ENCODE measurements around the gene OMG.
"Not testable (repeated sequence)": the region's sequence is repeated elsewhere in the genome, so short reads cannot be mapped to it uniquely, and the experiment has no call there.

OMG gene, protein sequence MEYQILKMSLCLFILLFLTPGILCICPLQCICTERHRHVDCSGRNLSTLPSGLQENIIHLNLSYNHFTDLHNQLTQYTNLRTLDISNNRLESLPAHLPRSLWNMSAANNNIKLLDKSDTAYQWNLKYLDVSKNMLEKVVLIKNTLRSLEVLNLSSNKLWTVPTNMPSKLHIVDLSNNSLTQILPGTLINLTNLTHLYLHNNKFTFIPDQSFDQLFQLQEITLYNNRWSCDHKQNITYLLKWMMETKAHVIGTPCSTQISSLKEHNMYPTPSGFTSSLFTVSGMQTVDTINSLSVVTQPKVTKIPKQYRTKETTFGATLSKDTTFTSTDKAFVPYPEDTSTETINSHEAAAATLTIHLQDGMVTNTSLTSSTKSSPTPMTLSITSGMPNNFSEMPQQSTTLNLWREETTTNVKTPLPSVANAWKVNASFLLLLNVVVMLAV

DNA sequence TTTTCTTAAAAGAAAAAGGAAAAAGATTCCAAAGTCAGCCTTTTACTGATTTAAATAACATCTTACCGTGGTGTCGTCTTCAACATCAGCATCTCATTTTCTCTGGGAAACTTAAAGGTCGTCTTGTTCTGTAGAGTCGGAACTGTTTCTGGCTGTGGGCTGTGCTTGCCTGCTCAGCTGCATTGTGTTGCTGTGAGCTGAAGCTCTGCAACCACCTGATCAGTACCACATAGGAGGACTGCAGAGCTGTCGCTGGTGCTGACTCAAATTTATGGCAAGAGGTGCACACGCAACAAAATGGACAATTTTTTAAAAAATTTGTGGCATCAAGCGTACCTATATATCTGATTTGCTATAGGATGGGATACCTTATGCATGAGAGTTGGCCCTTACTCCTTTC is at the start of gene OMG:
OMG (minus strand) TSS at position 150 of the 400 bp plus-strand sequence. CDS start 908 bp downstream, outside the sequence.
- no peak for FAIRE-seq

DNA sequence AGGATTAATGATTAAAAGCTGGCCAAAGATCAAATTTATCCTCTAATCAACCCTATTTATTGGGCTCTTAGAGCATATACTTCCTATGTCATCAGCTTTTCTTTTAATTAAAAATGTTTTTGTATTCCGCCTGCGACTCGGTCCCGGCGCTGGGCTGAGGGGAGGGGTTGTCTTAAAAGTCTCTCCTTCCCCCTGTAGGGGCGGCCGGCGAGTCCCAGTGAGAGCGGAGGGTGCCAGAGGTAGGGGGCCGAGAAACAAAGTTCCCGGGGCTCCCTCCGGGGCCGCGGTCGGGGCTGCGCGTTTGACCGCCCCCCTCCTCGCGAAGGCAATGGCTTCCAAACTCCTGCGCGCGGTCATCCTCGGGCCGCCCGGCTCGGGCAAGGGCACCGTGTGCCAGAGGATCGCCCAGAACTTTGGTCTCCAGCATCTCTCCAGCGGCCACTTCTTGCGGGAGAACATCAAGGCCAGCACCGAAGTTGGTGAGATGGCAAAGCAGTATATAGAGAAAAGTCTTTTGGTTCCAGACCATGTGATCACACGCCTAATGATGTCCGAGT is 48.2 kb upstream of the OMG start:
- FAIRE-seq, result not testable (repeated sequence)

DNA sequence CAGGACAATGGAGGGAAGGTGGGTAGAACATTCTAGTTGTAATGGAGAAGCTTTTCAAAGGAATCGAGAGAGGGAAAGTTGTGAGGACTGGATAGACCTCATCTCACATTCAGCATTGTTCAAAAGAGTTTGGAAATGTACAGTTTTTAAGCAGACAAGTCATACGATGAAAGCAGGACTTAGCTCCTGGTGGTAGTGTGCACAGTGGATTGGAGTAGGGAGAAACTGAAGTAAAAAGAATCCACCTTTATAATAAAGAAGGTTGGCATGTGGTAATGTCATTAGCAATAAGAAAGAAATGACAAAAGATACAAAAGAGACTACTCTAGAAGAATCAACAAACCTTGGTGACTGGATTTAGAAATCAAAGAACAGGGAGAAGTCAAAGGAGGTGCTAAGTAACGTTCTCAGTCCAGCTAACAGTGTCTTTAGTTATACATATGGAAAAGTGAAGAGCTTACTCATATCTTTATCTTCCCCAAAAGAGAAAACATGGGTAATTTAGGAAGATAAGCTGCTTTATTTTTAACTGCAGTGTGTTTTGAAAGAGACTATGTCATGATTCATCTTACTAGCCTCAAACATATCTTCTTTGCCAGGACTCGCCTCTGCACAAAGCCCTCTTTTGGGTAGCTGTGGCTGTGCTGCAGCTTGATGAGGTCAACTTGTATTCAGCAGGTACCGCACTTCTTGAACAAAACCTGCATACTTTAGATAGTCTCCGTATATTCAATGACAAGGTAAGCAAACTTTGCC is 43.0 kb upstream of the OMG start:
- no peak for FAIRE-seq

DNA sequence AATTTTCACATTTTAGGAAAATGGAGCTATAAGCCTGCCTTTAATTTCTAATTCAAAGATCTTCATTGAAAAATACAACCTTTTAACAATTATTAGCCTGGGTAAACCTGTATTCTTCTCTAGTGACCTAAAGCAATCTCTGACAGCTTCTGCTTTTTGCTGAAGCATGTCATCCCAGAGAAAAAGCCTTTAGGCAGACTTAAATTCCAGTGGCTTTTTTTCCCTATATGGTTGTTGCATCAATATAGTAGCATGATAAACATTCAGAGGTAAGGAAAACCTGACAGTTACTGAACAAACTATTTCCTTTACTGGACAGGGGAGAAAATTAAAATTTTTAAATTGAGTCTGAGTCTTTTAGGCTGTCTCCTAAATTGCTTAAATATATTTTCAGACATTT is 32.2 kb upstream of the OMG start:
- no peak for FAIRE-seq

DNA sequence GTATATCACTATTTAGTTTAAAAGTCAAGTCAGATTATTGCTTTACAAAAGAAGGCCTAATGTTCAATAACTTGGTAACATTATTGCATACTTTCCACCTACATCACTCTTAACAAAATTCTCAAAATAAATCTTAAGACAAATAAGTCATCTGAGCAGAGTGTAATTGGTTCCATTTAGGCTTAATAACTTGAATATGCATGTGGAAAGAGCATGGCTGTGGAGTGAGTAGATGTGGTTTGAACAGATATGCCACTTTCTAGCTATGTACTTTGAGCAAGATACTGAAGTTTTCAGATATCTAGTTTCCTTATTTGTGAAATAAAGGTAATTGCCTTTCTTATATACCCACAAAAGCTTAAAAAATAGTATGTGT is 31.1 kb upstream of the OMG start:
- FAIRE-seq, result no peak

DNA sequence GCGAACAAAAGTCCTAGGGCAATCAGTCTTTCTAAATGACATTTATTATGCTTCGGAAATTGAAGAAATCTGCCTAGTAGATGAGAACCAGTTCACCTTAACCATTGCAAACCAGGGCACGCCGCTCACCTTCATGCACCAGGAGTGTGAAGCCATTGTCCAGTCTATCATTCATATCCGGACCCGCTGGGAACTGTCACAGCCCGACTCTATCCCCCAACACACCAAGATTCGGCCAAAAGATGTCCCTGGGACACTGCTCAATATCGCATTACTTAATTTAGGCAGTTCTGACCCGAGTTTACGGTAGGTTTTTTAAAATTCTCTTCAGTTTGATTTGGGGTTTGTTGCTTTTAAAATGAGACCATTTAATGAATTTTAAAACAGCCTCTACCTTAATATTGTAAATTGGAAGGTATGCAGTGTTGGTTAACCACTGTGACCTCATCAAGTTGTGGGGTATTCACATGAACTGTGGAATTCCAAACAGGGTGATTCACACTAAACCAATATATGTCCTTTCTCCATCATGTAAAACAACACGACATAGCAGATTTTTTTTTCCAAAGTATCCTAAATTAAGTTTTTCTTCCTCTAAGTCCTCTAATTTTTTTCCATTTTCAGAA is 30.6 kb upstream of the OMG start:
- no peak for FAIRE-seq

DNA sequence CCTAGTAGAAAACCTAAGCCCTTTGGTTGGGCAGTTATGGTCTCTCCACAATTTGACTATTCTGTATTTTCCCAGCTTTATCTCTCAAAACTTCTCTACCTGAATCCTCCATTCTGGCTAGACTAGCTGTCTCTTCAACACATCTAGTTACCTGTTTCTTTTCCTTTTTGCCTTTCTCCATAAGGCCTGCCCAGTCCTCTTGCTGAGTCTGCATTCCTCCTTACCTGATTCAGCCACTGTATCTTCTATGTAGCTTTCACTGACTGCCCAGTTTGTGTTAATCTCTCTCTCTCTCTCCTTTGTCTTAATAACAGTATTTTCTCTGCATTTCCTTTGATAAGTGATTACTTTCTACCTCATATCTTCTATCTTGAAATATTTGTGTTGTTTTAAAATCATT is 26.5 kb upstream of the OMG start:
- no peak for FAIRE-seq

DNA sequence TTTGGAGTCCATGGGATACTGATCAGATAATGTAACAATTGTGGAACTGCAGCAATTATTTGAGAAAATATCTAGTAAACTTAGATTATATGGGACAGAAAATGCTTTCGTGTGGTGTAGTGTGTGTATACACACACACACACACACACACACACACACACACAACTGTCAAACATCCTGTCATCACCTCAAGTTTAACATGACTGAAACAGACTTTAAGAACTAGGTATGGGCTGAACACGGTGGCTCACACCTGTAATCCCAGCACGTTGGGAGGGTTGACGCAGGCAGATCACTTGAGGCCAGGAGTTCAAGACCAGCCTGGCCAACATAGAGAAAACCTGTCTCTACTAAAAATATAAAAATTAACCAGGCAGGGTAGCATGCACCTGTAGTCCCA is 24.9 kb upstream of the OMG start:
- FAIRE-seq, result no peak

DNA sequence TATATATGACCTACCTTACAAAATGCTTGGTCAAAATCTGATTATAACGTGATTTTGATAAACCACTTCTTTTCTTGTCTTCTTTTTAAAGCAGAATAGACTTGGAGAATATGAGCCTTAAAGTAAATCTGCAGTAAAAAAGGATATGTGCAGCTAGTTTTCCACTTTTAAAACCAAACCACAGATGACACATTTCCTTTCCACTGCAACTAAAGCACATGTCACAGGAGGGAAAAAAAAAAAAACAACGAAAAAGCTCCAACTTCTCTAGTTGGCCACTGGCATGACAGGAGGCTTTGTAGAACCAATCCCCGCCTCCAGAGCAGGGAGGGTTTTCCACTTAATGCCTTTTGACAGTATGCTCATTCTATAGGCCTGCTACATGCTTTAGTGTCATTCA is 24.4 kb upstream of the OMG start, which contains the start of gene EVI2A:
EVI2A (minus strand) TSS at position 142 of the 400 bp plus-strand sequence. CDS start 2,609 bp downstream, outside the sequence.
- no peak for FAIRE-seq

DNA sequence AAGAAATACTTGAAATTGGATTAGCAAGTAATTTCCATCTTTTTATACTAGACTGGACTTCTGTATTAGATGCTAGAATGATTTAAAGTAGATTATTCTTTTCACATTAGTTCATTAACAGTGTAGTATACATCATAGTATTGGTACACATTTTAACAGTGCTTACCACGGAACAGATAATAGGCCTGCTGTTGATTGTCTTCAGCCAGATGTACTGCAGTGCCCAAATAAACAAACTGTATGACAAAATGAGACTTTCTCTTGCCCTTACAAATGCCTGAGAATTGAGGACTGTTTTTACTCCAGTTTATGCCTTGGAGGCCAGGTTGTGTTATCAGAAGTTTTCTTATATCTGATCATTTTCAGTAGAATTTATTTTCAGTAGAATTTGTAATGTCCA is 23.8 kb upstream of the OMG start:
- FAIRE-seq, result no peak

DNA sequence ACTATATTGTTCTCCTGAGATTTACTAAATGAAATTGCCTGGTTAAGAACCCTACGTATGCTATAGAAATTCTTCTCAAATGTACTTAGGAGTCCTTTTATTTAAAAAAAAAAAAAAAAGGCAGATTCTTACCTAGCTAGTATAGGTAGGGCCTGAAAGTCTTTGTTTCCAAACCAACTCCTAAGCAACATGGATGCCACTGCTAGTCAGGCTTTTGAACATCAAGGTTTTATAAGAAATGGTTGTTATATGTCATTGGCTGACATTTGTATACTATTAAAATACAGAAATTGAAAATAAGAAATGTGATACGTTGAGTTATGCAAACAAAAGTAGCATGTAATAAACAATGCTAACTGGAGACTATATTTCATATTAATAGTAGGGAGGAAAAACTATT is 23.2 kb upstream of the OMG start:
- FAIRE-seq, result no peak

DNA sequence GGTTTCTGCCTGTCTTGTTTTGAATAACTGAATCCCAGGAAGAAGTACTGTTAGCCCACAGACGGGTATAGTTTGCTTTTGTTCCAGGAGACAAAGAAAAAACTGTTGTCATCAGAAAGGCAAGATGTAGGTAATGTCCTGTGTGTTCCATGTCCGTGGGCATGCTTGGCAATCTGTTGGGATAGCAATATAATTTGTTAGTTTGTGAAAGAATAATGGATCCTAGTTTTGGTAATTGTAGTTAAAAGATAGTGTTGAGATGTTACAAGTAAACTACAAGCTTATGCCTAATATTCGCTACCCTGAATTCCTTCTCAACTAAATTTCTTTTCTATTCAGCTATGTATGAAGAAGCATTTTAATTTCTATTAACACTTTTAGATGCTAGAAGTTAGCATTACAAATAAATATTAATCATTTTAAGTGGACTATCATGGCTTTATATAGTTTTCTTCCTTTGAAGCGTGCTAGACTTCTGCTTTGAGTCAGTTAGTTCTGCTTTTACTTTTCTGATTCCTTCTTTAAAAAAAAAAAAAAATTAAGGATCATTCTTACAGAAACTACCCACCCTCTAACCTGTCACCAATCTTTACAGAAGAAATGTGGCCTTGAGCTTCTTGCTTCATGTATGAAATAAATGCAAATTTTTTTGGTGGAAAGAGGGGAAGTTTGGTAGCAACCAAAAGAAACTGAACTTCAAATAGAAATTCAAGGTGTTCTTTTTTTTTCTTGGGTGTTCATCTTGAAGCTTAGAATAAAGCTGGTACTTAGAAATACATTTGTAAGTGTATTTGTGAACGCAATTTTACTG is 22.0 kb upstream of the OMG start:
- FAIRE-seq, result no peak

DNA sequence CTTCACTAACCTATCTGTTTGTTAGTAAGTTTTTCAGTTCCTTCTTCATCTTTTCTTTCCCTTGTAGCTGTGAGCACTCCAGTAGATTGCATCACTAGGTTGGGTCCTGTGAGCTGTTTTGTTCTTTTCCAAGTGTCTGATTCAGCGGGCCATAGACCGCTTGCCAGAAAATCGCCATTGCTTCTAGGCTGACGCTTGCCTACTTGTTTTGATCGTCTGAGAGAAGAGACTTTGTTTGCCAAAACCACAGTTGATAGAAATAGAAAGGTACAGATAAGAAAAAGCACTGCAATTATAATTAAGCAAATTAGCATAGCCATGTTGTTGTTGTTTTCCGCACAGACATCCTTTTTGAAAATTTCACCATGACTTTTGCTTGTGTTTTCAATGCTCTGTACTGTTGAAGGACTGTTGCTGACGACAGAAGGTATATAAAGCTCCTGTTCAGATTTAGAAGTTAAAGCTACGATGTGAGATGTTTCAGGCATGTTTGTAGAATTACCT is 21.3 kb upstream of the OMG start:
- no peak for FAIRE-seq

DNA sequence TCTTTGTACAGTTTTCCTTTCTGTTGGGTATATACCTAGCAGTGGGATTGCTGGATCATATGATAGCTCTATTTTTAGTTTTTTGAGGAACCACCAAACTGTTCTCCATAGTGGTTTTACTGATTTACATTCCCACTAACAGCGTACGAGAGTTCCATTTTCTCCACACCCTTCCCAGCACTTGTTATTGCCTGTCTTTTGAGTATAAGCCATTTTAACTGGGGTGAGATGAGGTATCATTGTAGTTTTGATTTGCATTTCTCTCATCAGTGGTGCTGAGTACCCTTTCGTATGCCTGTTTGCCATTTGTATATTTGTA is 17.7 kb upstream of the OMG start:
- FAIRE-seq, result no peak

DNA sequence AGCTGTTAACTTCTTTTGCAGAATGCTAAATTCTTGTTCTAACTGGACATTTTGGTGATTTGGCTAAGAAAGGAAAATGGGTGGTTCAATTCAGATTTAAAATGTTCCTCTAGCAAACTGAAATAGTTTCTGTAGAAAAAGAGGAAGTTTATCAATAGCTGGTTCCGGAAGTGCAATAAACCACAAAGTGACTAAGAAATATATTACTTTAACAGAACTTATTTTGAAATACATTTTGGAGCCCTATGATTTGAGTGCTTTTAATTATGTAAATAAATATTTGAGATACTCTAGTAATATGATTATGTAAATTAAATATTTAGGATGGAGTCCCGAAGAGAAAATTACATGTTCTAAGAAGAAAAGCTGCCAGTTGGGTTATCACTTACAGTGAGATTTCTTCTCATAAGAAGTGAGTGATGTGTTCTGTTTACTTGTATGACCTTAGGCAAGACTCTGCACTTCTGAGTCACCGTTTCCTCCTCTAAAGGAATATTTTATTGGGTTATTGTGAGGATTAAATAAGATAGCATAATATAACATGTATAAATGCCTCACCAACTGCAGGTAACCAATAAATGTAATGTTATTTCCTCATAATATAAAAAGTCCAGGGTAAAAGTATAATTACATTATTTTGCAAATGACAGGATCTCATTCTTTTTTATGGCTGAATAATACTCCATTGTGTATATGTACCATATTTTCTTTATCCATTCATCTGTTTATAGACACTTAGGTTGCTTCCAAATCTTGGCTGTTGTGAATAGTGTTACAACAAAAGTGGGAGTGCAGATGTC is 17.1 kb upstream of the OMG start, which contains the start of gene EVI2B:
EVI2B (minus strand) TSS at position 73 of the 800 bp plus-strand sequence. CDS start 8,445 bp downstream, outside the sequence.
- no peak for FAIRE-seq

DNA sequence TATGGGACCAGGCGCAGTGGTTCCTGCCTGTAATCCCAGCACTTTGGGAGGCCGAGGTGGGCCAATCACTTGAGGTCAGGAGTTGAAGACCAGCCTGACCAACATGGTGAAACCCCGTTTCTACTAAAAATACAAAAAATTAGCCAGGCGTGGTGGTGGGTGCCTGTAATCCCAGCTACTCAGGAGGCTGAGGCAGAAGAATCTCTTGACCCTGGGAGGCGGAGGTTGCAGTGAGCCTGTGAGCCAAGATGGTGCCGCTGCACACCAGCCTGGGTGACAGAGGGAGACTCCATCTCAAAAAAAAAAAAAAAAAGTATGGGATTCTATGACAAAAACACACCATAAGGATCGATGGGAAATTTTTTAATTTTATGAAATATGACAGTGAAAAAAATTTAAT is 15.2 kb upstream of the OMG start:
- not testable (repeated sequence) for FAIRE-seq

DNA sequence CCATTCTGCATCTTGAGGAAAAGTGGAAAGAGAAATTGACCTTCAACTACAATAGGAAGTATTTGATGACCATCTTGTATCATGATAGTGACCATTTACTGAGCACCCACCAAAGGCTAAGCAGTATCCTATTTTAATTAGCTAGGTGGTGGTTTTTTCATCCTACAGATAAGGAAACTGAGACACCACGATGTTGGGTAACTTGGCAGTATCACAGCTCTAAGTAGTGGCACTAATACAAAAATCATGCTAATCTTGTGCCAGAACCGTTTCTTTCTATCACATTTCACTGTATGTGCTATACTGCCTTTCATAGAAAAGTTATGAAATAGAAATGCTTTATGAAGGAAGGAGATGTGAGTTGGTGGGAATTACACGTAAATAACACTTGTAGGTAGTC is 14.5 kb upstream of the OMG start:
- no peak for FAIRE-seq

DNA sequence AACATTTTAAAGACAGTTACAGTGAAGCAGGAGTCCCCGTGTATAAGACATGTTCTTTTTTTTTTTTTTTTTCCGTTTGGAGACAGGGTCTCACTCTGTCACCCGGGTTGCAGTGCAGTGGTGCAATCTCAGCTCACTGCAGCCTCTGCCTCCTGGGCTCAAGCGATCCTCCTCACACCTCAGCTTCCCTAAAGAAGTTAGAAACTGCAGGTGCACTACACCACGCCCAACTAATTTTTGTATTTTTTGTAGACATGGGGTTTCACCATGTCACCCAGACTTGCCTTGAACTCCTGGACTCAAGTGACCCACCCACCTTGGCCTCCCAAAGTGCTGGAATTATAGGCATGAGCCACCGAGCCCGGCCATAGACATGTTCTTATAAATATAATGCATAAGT is 13.8 kb upstream of the OMG start:
- no peak for FAIRE-seq

DNA sequence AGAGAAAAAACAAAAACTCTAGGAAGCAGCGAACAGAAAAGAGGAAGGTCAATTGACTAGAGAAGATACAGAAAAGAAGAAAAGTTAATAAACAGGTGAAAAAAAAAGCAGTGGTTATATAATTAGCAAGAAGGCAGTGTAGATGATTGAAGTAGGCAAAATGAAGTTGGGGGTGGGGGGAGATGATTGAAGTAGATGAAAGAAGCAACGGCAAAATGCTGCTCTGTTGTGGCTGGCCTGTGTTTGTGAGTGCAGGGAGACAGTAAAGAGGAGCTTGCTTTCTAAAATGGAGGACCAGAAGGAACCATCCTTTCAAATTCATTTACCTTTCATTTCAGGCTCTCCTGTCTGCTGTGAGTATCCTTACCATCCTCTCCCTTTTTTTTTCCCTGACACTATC is 13.2 kb upstream of the OMG start:
- FAIRE-seq, result no peak

DNA sequence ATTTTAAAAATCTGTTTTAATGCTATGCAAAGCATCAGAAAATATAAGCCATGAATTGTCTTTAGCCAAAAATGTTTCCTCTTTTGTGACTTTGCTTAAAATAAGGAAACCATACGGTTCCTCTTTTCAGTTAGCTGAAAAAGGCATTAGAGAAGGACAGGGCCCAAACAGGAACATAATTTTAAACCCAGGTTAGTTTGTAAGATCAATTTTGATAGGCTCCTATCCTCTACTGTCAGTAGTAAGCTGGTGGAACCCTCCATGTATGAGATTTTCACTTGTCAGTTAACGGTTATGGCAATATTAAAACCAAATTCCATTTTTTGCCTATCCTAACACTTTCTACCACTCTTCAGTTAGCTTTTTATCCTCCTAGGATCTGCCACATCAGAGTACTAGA is 12.5 kb upstream of the OMG start:
- FAIRE-seq, result no peak
